GM15510 (cell line): Measurements from ENCODE around the gene PBX4.

Source experiments
- POLR2A ChIP-seq: IDR thresholded peaks from 3 replicates; pipeline ENCODE4 v1.6.1; 2011; ENCODE audit warnings: borderline replicate concordance; ENCODE audit not compliant: insufficient read length; ENCODE audit errors: extremely low read depth

Gene PBX4

DNA sequence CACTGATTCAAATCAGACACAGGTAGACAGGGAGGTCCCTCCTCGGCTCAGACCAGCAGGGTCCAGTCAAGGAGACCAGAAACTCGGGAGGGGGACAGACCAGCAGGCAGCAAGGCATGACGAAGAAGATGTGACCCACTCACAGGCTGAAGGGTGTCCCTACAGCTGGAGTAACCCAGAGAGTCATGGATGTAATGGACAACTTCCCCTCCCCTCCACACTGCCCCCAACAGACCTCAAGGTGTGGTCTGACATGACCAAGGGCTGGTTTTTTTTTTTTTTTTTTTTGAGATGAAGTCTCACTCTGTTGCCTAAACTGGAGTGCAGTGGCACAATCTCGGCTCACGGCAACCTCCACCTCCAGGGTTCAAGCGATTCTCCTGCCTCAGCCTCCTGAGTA is 34.1 kb downstream of the PBX4 start:
- TF ChIP-seq POLR2A: no peak

GRCh38 chr19:19582471-19582870 is 36.0 kb downstream of the PBX4 start:
- no peak for TF ChIP-seq POLR2A

GRCh38 chr19:19581391-19581790 is 37.1 kb downstream of the PBX4 start:
- no peak for TF ChIP-seq POLR2A

DNA sequence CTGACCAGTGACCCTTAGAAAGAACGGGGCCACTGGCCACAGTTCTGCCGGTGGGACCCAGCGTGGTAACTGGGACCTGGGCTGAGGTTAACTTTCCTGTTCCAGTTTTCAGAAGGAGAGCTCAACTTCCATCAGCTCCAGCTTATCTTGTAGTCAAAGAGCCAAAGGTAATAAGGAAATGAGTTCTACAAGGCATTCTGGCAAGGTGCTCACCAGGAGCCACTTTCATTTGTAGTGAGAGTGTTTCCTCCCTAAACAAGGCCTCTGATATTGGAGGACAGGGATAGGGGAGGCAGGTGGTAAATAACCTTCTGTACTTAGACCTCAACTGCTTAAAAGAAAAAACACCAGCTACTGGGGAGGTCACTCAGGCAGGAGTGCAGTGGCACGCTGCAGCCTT is 38.1 kb downstream of the PBX4 start:
- no peak for TF ChIP-seq POLR2A

DNA sequence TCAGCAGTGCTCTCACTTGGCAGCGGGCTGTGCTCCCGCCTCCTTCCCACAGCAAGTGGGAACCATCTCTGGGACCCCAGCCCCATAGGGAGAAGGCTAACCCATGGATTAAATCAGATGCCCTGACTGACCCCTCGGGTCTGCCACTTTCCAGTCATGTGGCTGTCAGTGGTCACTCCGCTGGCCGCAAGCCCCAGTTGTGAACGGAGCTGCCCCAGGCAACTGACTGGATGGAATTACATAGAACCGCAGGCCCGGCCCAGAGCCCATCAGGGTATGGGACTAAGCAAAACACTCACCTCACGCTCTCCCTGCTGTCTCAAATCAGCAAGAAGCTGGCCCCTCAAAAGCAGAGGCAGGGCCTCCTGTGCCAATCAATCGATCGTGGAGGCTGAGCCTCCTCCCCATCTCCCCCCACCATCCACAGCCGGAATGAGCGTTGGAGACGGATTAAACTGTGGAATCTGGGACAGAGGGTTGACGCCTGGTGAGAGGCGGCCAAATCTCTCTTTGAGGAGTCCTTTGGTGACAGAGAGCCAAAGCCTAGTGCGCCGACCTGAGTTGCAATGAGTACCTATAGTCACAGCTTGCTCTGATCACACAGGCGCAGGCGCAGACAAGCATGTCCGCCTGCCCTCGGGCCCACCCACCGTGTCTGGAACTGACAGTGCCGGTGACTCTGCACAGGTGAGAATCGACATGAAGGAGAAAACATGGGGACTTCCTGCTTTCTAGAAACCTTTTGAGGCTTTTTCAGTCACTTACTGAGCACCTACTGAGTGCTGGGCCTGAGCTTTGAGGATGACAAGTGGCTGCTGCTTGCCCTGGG is 38.7 kb downstream of the PBX4 start:
- TF ChIP-seq POLR2A: no peak

DNA sequence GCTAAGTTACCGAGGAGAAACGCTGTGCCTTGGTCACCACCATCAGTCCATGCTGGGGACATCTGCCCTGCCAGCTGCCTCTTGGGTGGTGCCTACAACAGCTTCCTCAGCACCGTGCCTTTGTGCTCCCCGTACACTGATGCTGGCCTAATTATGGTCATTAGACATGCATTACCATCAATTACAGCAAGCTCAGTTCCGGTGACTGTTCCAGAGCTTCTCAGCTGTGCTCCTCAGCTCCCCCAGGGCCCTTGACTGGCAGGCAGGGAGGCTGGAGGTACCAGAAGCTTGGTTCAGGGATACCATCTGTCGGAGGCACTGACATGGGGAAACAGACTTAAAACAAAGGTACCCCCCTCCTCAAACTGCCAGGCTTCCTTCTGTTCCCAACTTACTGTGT is 40.2 kb downstream of the PBX4 start:
- no peak for TF ChIP-seq POLR2A

DNA sequence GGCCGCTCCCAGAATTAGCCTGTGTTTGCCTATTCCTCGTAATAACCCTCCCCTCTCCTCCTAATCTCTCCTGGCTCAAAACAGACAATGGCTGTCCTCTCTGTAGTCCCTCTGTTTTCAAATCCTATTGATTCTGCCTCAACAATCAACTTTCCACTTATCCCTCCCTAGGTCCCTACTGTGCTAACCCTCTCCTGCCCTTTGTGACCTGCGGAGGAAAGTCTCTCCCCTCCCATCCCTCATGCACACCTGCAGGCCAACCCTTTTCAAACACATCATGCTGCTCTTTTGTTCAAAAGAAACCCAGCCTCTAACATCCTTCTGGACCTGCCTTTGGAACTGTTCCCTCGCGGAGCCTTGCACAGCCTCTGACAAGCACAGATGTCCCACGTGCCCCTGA is 43.1 kb downstream of the PBX4 start:
- no peak for TF ChIP-seq POLR2A

DNA sequence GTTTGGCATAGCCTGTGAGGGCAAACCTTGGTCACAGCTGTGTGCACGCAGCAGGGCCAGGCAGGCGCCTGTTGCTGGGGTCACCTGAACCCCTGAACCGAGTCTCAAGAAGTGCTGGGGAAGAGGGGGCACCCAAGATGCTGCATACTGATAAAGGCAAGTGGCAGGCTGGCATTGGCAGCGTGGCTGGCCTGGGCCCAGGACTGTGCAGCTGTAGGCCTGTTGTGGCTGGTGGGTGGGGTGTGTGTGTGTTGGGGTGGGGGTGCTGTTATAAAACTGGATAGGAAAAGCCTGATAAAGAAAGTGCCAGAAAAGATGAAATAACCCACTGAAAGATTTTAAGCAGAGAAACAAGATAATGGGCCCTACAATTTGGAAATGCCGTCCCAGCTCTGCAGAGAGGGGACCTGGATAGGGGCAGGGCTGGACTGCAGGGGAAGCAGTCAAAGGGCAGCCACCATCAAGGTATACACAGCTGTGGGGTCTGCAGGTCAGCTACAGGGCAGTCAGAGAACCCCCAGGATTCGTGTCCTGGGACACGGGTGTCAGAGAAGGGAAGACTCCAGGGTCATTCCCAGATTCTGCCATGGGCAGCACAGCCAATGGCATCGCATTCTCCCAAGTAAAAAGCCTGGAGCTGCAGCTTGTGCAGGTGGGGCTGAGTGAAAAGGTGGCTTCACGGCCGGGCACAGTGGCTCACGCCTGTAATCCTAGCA is 47.3 kb downstream of the PBX4 start:
- TF ChIP-seq POLR2A: no peak

DNA sequence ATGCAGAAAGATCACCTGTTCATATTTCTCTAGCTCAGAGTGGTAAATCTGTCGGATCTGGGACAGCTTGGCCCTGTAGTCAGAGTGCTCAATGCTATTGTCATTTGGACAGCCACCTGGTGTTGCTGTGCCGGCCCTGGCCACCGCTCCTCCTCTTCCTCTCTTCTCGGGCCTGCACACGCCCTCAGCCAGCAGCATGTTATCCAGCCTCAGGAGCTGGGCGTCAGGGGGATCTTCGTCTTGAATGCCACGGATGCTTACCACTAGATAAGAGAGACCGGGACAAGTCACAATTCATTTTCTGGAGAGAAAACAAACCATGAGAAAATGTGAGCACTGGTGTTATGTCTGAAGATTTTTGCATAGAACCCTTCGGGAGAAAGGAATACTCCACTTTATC is 47.9 kb downstream of the PBX4 start:
- TF ChIP-seq POLR2A: no peak

GRCh38 chr19:19568802-19569756 is 49.4 kb downstream of the PBX4 start:
- no peak for TF ChIP-seq POLR2A

- TF ChIP-seq POLR2A: no peak
Measured at GRCh38 chr19:19567391-19567790, 51.1 kb downstream of the PBX4 start.

GRCh38 chr19:19566306-19566705 is 52.2 kb downstream of the PBX4 start:
- no peak for TF ChIP-seq POLR2A

- no peak for TF ChIP-seq POLR2A
Measured at GRCh38 chr19:19563348-19563848, 55.1 kb downstream of the PBX4 start.

- no peak for TF ChIP-seq POLR2A
Measured at GRCh38 chr19:19562665-19563347, 55.7 kb downstream of the PBX4 start.
